Activated CD4-positive, alpha-beta T cell treated with anti-CD3 and anti-CD28 coated beads, Interleukin-2, amount 50 U/mL, for 48 hours (primary cell): ENCODE measurements around the gene ABCA12.

Source experiments
- DNase-seq, 2 experiments: peaks; one replicate each; pipeline ENCODE4 v3.0.0-alpha.2; 2020

ABCA12 gene

GRCh38 chr2:214946949-214947348 lies 191.5 kb downstream of the ABCA12 start:
- DNase-seq = no peak

GRCh38 chr2:214934006-214934405 lies 204.4 kb downstream of the ABCA12 start:
- no peak for DNase-seq

GRCh38 chr2:214904634-214905033 lies 233.8 kb downstream of the ABCA12 start:
- no peak for DNase-seq

- no peak for DNase-seq
Measured at GRCh38 chr2:214904176-214904575, 234.2 kb downstream of the ABCA12 start.

- DNase-seq = no peak
Measured at GRCh38 chr2:214902286-214902685, 236.1 kb downstream of the ABCA12 start.

- DNase-seq = no peak
Measured at GRCh38 chr2:214899751-214900150, 238.7 kb downstream of the ABCA12 start.

GRCh38 chr2:214896274-214896673 lies 242.2 kb downstream of the ABCA12 start:
- no peak for DNase-seq

GRCh38 chr2:214895469-214895868 lies 243.0 kb downstream of the ABCA12 start:
- no peak for DNase-seq

- no peak for DNase-seq
Measured at GRCh38 chr2:214889301-214889700, 249.1 kb downstream of the ABCA12 start.

GRCh38 chr2:214881647-214882202 lies 256.7 kb downstream of the ABCA12 start:
- DNase-seq = no peak
